Liver (tissue), 3 donors: ENCODE results near the gene SPECC1L.

ENCODE experiments used
- ATF3 ChIP-seq: IDR thresholded peaks from 2 replicates; pipeline ENCODE4 v1.6.1; 2016; ENCODE audit warnings: antibody characterized with exemption
- CTCF ChIP-seq: fragments of 150-350 bp; IDR thresholded peaks from 2 replicates; pipeline ENCODE4 v1.5.1; 2017; ENCODE audit warnings: improper control_type of control experiment, low read depth, low read length; ENCODE audit not compliant: missing input control
- JUND ChIP-seq, 2 donors: IDR thresholded peaks; 2 replicates each; pipeline ENCODE4 v1.6.1; 2016; ENCODE audit warnings: antibody characterized with exemption in 2 of 2
- RAD21 ChIP-seq, 2 donors: IDR thresholded peaks; 2 replicates each; pipeline ENCODE4 v1.6.1; 2016; ENCODE audit warnings: antibody characterized with exemption in 2 of 2, mild to moderate bottlenecking in 2 of 2
- REST ChIP-seq: IDR thresholded peaks from 2 replicates; pipeline ENCODE4 v1.6.1; 2016; ENCODE audit warnings: antibody characterized with exemption, mild to moderate bottlenecking
- TAF1 ChIP-seq: conservative IDR thresholded peaks from 2 replicates; pipeline ENCODE4 v1.6.1; 2016; ENCODE audit warnings: antibody characterized with exemption, mild to moderate bottlenecking
- YY1 ChIP-seq: IDR thresholded peaks from 2 replicates; pipeline ENCODE4 v1.6.1; 2016; ENCODE audit warnings: antibody characterized with exemption, mild to moderate bottlenecking
- ZBTB33 ChIP-seq: IDR thresholded peaks from 2 replicates; pipeline ENCODE4 v1.6.1; 2016; ENCODE audit warnings: antibody characterized with exemption
- donor health status: healthy.
- donor health status: healthy.

- no peak for TF ChIP-seq JUND (IDR thresholded peaks at IDR 0.05)
- TF ChIP-seq CTCF = no peak
- no peak for TF ChIP-seq ATF3
- no peak for TF ChIP-seq ZBTB33
- no peak for TF ChIP-seq TAF1
- TF ChIP-seq RAD21 (IDR thresholded peaks at IDR 0.05) = no peak
- TF ChIP-seq REST = no peak
- TF ChIP-seq YY1 = no peak
Observed at GRCh38 chr22:24443668-24444067, 173.0 kb downstream of the SPECC1L start.
